Measurements from ENCODE around the gene CFAP251. TPM values are rescaled to one million over a fixed set of nuclear protein-coding genes. Genes with fewer than 3 reads are reported as not detected.
A peak's percentile ranks its signal among the peaks of the same experiment; 100 is the strongest.
"Not testable (repeated sequence)": the region's sequence is repeated elsewhere in the genome, so short reads cannot be mapped to it uniquely, and the experiment has no call there.

The CFAP251 gene
- total RNA-seq, 1 experiment from 2014 or later = 3.2 TPM

- ATAC-seq = peak; percentile 50; the same call in 1 of the 2 replicates
- POLR2A ChIA-PET (ENCODE audit: unreplicated experiment) = no interaction called here
- Histone ChIP-seq H3F3A (ENCODE audit: low read length, unreplicated experiment) (no peaks in the 10 kb centered on the region), H3K4me3 (ENCODE audit: low read length) (no peak overlapping the region), H3K4me1 (ENCODE audit: insufficient read depth, low read length) (peaks cover 15% of the 10 kb centered on the region), H2AFZ (ENCODE audit: low read length) (peak overlapping the region; percentile 9; the same call in 1 of the 2 replicates), H4K20me1 (ENCODE audit: low read length) (no peaks in the 10 kb centered on the region), H3K36me3 (ENCODE audit: low read depth, low read length) (no peaks in the 10 kb centered on the region), H3K4me2 (ENCODE audit: low read length) (no peak overlapping the region), H3K9me2 (replicated peaks; ENCODE audit: low read length) (no peaks in the 10 kb centered on the region), H3K27me3 (ENCODE audit: low read length) (no peaks in the 10 kb centered on the region), H3K79me2 (ENCODE audit: low read length) (no peaks in the 10 kb centered on the region), H3K27ac (ENCODE audit: low read length) (no peak overlapping the region), H3K9ac (ENCODE audit: low read length) (no peak overlapping the region), H3K9me3 (ENCODE audit: low read length) (no peaks in the 10 kb centered on the region)
- DNase-seq = peak; percentile 28
- CTCF ChIA-PET = no interaction called here
- intact Hi-C loops (cut with micrococcal nuclease) = no loop called here
- no TSS peak for BruUV-seq (replicated peaks)
- TF ChIP-seq EZH2phosphoT487 (IDR thresholded peaks at IDR 0.05; ENCODE audit: borderline replicate concordance, low read length) (no peak), EZH2 (IDR thresholded peaks at IDR 0.05; ENCODE audit: low read length, unreplicated experiment) (no peak), CTCF (conservative IDR thresholded peaks at IDR 0.05; ENCODE audit: low read depth, low read length) (no peak)
Observed at GRCh38 chr12:121883315-121883660, 35.1 kb upstream of the CFAP251 start.

GRCh38 chr12:121885129-121885528, 33.3 kb upstream of the CFAP251 start:
- H3K9ac ChIP-seq (ENCODE audit: low read length); H3K27me3 ChIP-seq (ENCODE audit: low read length); H3K9me2 ChIP-seq (replicated peaks; ENCODE audit: low read length); ATAC-seq; H3K4me3 ChIP-seq (ENCODE audit: low read length); H3K36me3 ChIP-seq (ENCODE audit: low read depth, low read length); H3K9me3 ChIP-seq (ENCODE audit: low read length); POLR2A ChIA-PET (ENCODE audit: unreplicated experiment); H3K4me2 ChIP-seq (ENCODE audit: low read length); H3K27ac ChIP-seq (ENCODE audit: low read length); CTCF ChIA-PET; H2AFZ ChIP-seq (ENCODE audit: low read length); H3F3A ChIP-seq (ENCODE audit: low read length, unreplicated experiment); BruUV-seq (replicated peaks); H4K20me1 ChIP-seq (ENCODE audit: low read length): not testable (repeated sequence)
- peaks cover 15% of the 10 kb centered on the region for H3K79me2 ChIP-seq (ENCODE audit: low read length)
- peaks cover 22% of the 10 kb centered on the region for H3K4me1 ChIP-seq (ENCODE audit: insufficient read depth, low read length)
- intact Hi-C loops (cut with micrococcal nuclease) = loop anchor here (5.0 kb wide), 1 partner anchor 198 kb away; no protein-coding TSS in a partner anchor
- DNase-seq = peak; percentile 59

- peak overlapping the region; percentile 65 for H2AFZ ChIP-seq (ENCODE audit: low read length)
- peaks cover 6% of the 10 kb centered on the region; the same call in 1 of the 2 replicates for H3K36me3 ChIP-seq (ENCODE audit: low read depth, low read length)
- H3K27ac ChIP-seq (ENCODE audit: low read length) = peak overlapping the region; percentile 26
- H4K20me1 ChIP-seq (ENCODE audit: low read length) = peaks cover 7% of the 10 kb centered on the region; the same call in 1 of the 2 replicates
- DNase-seq (no peak), ATAC-seq (no peak)
- H3K9me3 ChIP-seq (ENCODE audit: low read length) = no peaks in the 10 kb centered on the region
- POLR2A ChIA-PET (ENCODE audit: unreplicated experiment) = interaction anchor here (0.6 to 0.8 kb wide), 2 partner anchors 94 to 264 kb away, joined by 4 to 5 read pairs; no protein-coding TSS in a partner anchor
- intact Hi-C loops (cut with micrococcal nuclease) = loop anchor here (1.0 to 5.0 kb wide), 4 partner anchors 49 to 201 kb away; no protein-coding TSS in a partner anchor
- BruUV-seq (replicated peaks) = TSS peak; percentile 95
- H3K9me2 ChIP-seq (replicated peaks; ENCODE audit: low read length) = no peaks in the 10 kb centered on the region
- CTCF ChIA-PET = interaction anchor here (0.5 to 1.7 kb wide), 2 partner anchors 93 to 116 kb away, joined by 3 to 20 read pairs; partner anchors contain the start of gene RHOF
- H3K4me3 ChIP-seq (ENCODE audit: low read length) = peak overlapping the region; percentile 90
- H3K4me2 ChIP-seq (ENCODE audit: low read length) = peak overlapping the region; percentile 97
- TF ChIP-seq EZH2 (IDR thresholded peaks at IDR 0.05; ENCODE audit: low read length, unreplicated experiment) (no peak), EZH2phosphoT487 (IDR thresholded peaks at IDR 0.05; ENCODE audit: borderline replicate concordance, low read length) (no peak), CTCF (conservative IDR thresholded peaks at IDR 0.05; ENCODE audit: low read depth, low read length) (0 out of 2 replicates have a peak, but pooled peaks have one; percentile 75)
- H3K9ac ChIP-seq (ENCODE audit: low read length) = peak overlapping the region; percentile 98
- H3F3A ChIP-seq (ENCODE audit: low read length, unreplicated experiment) = no peaks in the 10 kb centered on the region
- no peaks in the 10 kb centered on the region for H3K27me3 ChIP-seq (ENCODE audit: low read length)
- H3K4me1 ChIP-seq (ENCODE audit: insufficient read depth, low read length) = peaks cover 26% of the 10 kb centered on the region
- H3K79me2 ChIP-seq (ENCODE audit: low read length) = peaks cover 42% of the 10 kb centered on the region
Observed at GRCh38 chr12:121888083-121888477, 30.3 kb upstream of the CFAP251 start.
